ENCODE results near the gene GPR39. TPM values are rescaled to one million over a fixed set of nuclear protein-coding genes. Genes with fewer than 3 reads are reported as not detected.

Gene GPR39
- total and polyA plus RNA-seq, 2 donors = 0.09 to 1.0 TPM

DNA sequence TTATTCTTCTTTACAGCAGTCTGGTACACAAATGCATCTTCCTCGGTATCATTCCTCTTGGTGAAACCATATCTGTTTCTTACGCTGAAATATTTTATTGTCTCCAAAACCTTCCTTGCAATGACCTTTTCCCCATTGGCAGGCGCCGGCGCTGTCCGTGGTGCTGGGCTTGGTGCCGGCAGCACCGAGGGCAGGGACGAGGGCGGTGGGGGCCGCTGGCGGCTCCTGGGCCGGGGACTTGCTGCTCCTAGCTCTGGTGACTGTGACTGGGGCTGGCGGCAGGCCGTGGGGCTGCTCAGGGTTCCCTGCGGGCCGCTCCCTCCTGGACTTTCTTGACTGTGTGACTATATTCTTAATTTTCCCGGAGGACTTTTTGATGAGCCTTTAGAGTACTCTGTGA is 72.5 kb downstream of the GPR39 start:
- Histone ChIP-seq H3K36me3 (ENCODE audit: control insufficient read depth in 2 of 2, insufficient read depth in 2 of 2, low read length in 1 of 2) (no peaks in the 10 kb centered on the region), H3K4me1 (ENCODE audit: control insufficient read depth in 2 of 2, insufficient read depth in 2 of 2, low read length in 2 of 2) (no peaks in the 10 kb centered on the region), H3K27ac (ENCODE audit: low read depth in 1 of 2, low read length in 1 of 2) (no peak overlapping the region), H3K4me3 (ENCODE audit: low read length in 2 of 2) (no peak overlapping the region), H3K27me3 (ENCODE audit: control insufficient read depth in 2 of 2, insufficient read depth in 1 of 2, low read length in 1 of 2) (no peaks in the 10 kb centered on the region), H3K9me3 (ENCODE audit: control insufficient read depth in 2 of 2, insufficient read depth in 1 of 2, low read length in 1 of 2) (no peaks in the 10 kb centered on the region)
- 23% methylated on average over 18 of the region's 18 CpGs for WGBS
- no peak for DNase-seq (ENCODE audit: low read depth in 6 of 9, low spot score in 9 of 9)

DNA sequence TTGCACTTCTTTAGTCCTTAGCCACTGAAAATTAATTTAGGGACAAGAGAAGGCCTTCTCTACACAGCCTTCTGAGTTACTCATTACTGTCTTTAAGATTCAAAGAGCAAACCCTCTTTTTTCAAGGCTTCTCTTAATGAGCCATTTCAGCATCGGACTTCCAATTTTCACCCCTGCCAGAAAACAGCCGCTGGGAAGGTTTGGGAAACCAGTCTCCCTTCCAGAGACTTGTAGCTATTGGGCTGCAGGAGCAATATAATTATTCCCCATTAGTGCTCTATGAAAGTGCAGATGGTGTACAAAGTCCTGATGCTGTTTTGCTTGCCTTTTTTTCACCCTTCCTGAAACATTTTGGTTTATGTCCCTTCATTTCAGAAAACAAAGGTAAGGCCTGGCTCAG is 79.3 kb downstream of the GPR39 start:
- Histone ChIP-seq H3K36me3 (ENCODE audit: control insufficient read depth in 2 of 2, insufficient read depth in 2 of 2, low read length in 1 of 2) (no peaks in the 10 kb centered on the region), H3K9me3 (ENCODE audit: control insufficient read depth in 2 of 2, insufficient read depth in 1 of 2, low read length in 1 of 2) (no peaks in the 10 kb centered on the region), H3K4me3 (ENCODE audit: low read length in 2 of 2) (no peak overlapping the region), H3K4me1 (ENCODE audit: control insufficient read depth in 2 of 2, insufficient read depth in 2 of 2, low read length in 2 of 2) (no peaks in the 10 kb centered on the region), H3K27ac (ENCODE audit: low read depth in 1 of 2, low read length in 1 of 2) (no peak overlapping the region), H3K27me3 (ENCODE audit: control insufficient read depth in 2 of 2, insufficient read depth in 1 of 2, low read length in 1 of 2) (no peaks in the 10 kb centered on the region)
- DNase-seq (ENCODE audit: low read depth in 6 of 9, low spot score in 9 of 9) = no peak
- WGBS = 96% methylated on average over 2 of the region's 2 CpGs

GRCh38 chr2:132496555-132496954 is 80.0 kb downstream of the GPR39 start:
- H3K4me3 ChIP-seq (ENCODE audit: low read length in 2 of 2) = no peak overlapping the region
- H3K9me3 ChIP-seq (ENCODE audit: control insufficient read depth in 2 of 2, insufficient read depth in 1 of 2, low read length in 1 of 2) = no peaks in the 10 kb centered on the region
- H3K4me1 ChIP-seq (ENCODE audit: control insufficient read depth in 2 of 2, insufficient read depth in 2 of 2, low read length in 2 of 2) = no peaks in the 10 kb centered on the region
- no peaks in the 10 kb centered on the region for H3K36me3 ChIP-seq (ENCODE audit: control insufficient read depth in 2 of 2, insufficient read depth in 2 of 2, low read length in 1 of 2)
- no peak overlapping the region for H3K27ac ChIP-seq (ENCODE audit: low read depth in 1 of 2, low read length in 1 of 2)
- no peak for DNase-seq (ENCODE audit: low read depth in 6 of 9, low spot score in 9 of 9)
- 87% methylated on average over 4 of the region's 4 CpGs for WGBS
- H3K27me3 ChIP-seq (ENCODE audit: control insufficient read depth in 2 of 2, insufficient read depth in 1 of 2, low read length in 1 of 2) = no peaks in the 10 kb centered on the region

GRCh38 chr2:132497591-132497990 is 81.0 kb downstream of the GPR39 start:
- no peak for DNase-seq (ENCODE audit: low read depth in 6 of 9, low spot score in 9 of 9)
- Histone ChIP-seq H3K4me3 (ENCODE audit: low read length in 2 of 2) (no peak overlapping the region), H3K27me3 (ENCODE audit: control insufficient read depth in 2 of 2, insufficient read depth in 1 of 2, low read length in 1 of 2) (no peaks in the 10 kb centered on the region), H3K9me3 (ENCODE audit: control insufficient read depth in 2 of 2, insufficient read depth in 1 of 2, low read length in 1 of 2) (no peaks in the 10 kb centered on the region), H3K36me3 (ENCODE audit: control insufficient read depth in 2 of 2, insufficient read depth in 2 of 2, low read length in 1 of 2) (no peaks in the 10 kb centered on the region), H3K27ac (ENCODE audit: low read depth in 1 of 2, low read length in 1 of 2) (no peak overlapping the region), H3K4me1 (ENCODE audit: control insufficient read depth in 2 of 2, insufficient read depth in 2 of 2, low read length in 2 of 2) (no peaks in the 10 kb centered on the region)

- Histone ChIP-seq H3K4me1 (ENCODE audit: control insufficient read depth in 2 of 2, insufficient read depth in 2 of 2, low read length in 2 of 2) (no peaks in the 10 kb centered on the region), H3K4me3 (ENCODE audit: low read length in 2 of 2) (no peak overlapping the region), H3K36me3 (ENCODE audit: control insufficient read depth in 2 of 2, insufficient read depth in 2 of 2, low read length in 1 of 2) (no peaks in the 10 kb centered on the region), H3K27me3 (ENCODE audit: control insufficient read depth in 2 of 2, insufficient read depth in 1 of 2, low read length in 1 of 2) (no peaks in the 10 kb centered on the region), H3K9me3 (ENCODE audit: control insufficient read depth in 2 of 2, insufficient read depth in 1 of 2, low read length in 1 of 2) (no peaks in the 10 kb centered on the region), H3K27ac (ENCODE audit: low read depth in 1 of 2, low read length in 1 of 2) (no peak overlapping the region)
- DNase-seq (ENCODE audit: low read depth in 6 of 9, low spot score in 9 of 9) = no peak
- WGBS = 73% methylated on average over 1 of the region's 1 CpG
These were observed 87.1 kb downstream of the GPR39 start for GRCh38 chr2:132503701-132504100.

DNA sequence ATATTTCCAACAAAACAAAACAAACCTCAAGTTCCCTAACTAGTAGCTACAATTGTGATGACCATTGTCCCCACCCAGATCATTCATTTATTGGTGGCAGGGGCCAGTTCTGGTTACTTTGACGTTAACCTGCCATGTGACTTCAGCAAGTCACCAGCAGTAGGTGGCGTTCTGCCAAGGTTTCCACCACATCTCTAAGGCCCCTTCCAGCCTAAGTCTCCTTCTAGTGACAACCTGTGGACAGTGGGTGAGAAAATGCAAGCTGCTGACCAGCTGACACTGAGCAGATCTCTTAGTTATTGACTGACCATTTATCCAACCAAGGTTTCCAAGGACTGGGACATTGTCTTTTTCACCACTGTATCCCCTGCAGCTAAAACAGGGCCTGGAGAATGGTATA is 98.4 kb downstream of the GPR39 start:
- no peak for DNase-seq (ENCODE audit: low read depth in 6 of 9, low spot score in 9 of 9)
- H3K27me3 ChIP-seq (ENCODE audit: control insufficient read depth in 2 of 2, insufficient read depth in 1 of 2, low read length in 1 of 2) = no peaks in the 10 kb centered on the region
- no peak overlapping the region for H3K27ac ChIP-seq (ENCODE audit: low read depth in 1 of 2, low read length in 1 of 2)
- no peaks in the 10 kb centered on the region for H3K4me1 ChIP-seq (ENCODE audit: control insufficient read depth in 2 of 2, insufficient read depth in 2 of 2, low read length in 2 of 2)
- H3K4me3 ChIP-seq (ENCODE audit: low read length in 2 of 2) = no peak overlapping the region
- no peaks in the 10 kb centered on the region for H3K9me3 ChIP-seq (ENCODE audit: control insufficient read depth in 2 of 2, insufficient read depth in 1 of 2, low read length in 1 of 2)
- 51% methylated on average over 2 of the region's 2 CpGs for WGBS
- no peaks in the 10 kb centered on the region for H3K36me3 ChIP-seq (ENCODE audit: control insufficient read depth in 2 of 2, insufficient read depth in 2 of 2, low read length in 1 of 2)

- no peaks in the 10 kb centered on the region for H3K36me3 ChIP-seq (ENCODE audit: control insufficient read depth in 2 of 2, insufficient read depth in 2 of 2, low read length in 1 of 2)
- no peak for DNase-seq (ENCODE audit: low read depth in 6 of 9, low spot score in 9 of 9)
- H3K27ac ChIP-seq (ENCODE audit: low read depth in 1 of 2, low read length in 1 of 2) = no peak overlapping the region
- 95% methylated on average over 1 of the region's 1 CpG for WGBS
- no peaks in the 10 kb centered on the region for H3K4me1 ChIP-seq (ENCODE audit: control insufficient read depth in 2 of 2, insufficient read depth in 2 of 2, low read length in 2 of 2)
- no peak overlapping the region for H3K4me3 ChIP-seq (ENCODE audit: low read length in 2 of 2)
- no peaks in the 10 kb centered on the region for H3K27me3 ChIP-seq (ENCODE audit: control insufficient read depth in 2 of 2, insufficient read depth in 1 of 2, low read length in 1 of 2)
- H3K9me3 ChIP-seq (ENCODE audit: control insufficient read depth in 2 of 2, insufficient read depth in 1 of 2, low read length in 1 of 2) = no peaks in the 10 kb centered on the region
These were observed 100.8 kb downstream of the GPR39 start for GRCh38 chr2:132517386-132517785.

- DNase-seq (ENCODE audit: low read depth in 6 of 9, low spot score in 9 of 9) = no peak
- WGBS = 85% methylated on average over 4 of the region's 4 CpGs
- H3K9me3 ChIP-seq (ENCODE audit: control insufficient read depth in 2 of 2, insufficient read depth in 1 of 2, low read length in 1 of 2) = no peaks in the 10 kb centered on the region
- H3K27me3 ChIP-seq (ENCODE audit: control insufficient read depth in 2 of 2, insufficient read depth in 1 of 2, low read length in 1 of 2) = no peaks in the 10 kb centered on the region
- H3K36me3 ChIP-seq (ENCODE audit: control insufficient read depth in 2 of 2, insufficient read depth in 2 of 2, low read length in 1 of 2) = no peaks in the 10 kb centered on the region
- H3K4me3 ChIP-seq (ENCODE audit: low read length in 2 of 2) = no peak overlapping the region
- no peak overlapping the region for H3K27ac ChIP-seq (ENCODE audit: low read depth in 1 of 2, low read length in 1 of 2)
- no peaks in the 10 kb centered on the region for H3K4me1 ChIP-seq (ENCODE audit: control insufficient read depth in 2 of 2, insufficient read depth in 2 of 2, low read length in 2 of 2)
These were observed 101.7 kb downstream of the GPR39 start for GRCh38 chr2:132518302-132518701.

DNA sequence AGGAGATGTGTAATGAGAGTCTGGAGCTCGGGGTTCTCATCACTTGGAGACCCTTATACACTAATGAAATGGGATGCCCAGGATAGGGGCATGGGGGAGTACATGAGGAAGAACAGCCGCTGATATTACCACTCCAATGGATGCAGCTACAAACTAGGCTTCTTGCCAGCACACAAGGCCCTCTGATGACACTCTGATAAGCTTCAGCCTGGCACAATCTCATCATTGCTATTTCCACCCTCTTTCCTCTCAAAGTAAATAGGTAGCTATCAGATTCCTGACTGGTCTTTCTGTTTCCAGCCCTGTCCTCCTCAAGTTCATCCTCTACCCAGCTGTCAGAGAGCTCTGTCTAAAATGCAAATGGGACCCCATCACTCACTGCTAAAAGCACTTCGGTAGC is 103.0 kb downstream of the GPR39 start:
- WGBS = 56% methylated on average over 3 of the region's 3 CpGs
- Histone ChIP-seq H3K4me3 (ENCODE audit: low read length in 2 of 2) (no peak overlapping the region), H3K4me1 (ENCODE audit: control insufficient read depth in 2 of 2, insufficient read depth in 2 of 2, low read length in 2 of 2) (no peaks in the 10 kb centered on the region), H3K9me3 (ENCODE audit: control insufficient read depth in 2 of 2, insufficient read depth in 1 of 2, low read length in 1 of 2) (no peaks in the 10 kb centered on the region), H3K27ac (ENCODE audit: low read depth in 1 of 2, low read length in 1 of 2) (no peak overlapping the region), H3K36me3 (ENCODE audit: control insufficient read depth in 2 of 2, insufficient read depth in 2 of 2, low read length in 1 of 2) (no peaks in the 10 kb centered on the region), H3K27me3 (ENCODE audit: control insufficient read depth in 2 of 2, insufficient read depth in 1 of 2, low read length in 1 of 2) (no peaks in the 10 kb centered on the region)
- no peak for DNase-seq (ENCODE audit: low read depth in 6 of 9, low spot score in 9 of 9)

DNA sequence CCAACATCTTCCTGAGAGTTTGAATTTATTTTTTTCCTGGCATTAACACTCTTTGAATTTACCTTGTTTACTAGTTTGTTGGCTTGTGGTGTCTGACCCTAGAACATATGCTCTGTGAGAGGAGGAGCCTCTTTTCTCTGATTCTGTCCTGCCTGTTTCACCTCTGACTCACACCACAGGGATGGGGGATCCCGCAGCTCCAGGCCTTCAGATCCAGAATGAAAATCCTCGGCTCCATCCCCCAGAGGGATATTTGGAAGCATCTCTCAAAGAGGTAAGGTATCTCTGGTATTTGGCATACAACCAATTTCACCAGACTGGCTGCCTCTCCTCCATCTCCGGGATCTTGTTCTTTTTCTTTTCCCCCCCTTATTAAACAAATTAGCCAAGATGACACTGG is 104.7 kb downstream of the GPR39 start:
- no peak for DNase-seq (ENCODE audit: low read depth in 6 of 9, low spot score in 9 of 9)
- H3K4me3 ChIP-seq (ENCODE audit: low read length in 2 of 2) = no peak overlapping the region
- H3K27me3 ChIP-seq (ENCODE audit: control insufficient read depth in 2 of 2, insufficient read depth in 1 of 2, low read length in 1 of 2) = no peaks in the 10 kb centered on the region
- H3K9me3 ChIP-seq (ENCODE audit: control insufficient read depth in 2 of 2, insufficient read depth in 1 of 2, low read length in 1 of 2) = no peaks in the 10 kb centered on the region
- H3K27ac ChIP-seq (ENCODE audit: low read depth in 1 of 2, low read length in 1 of 2) = no peak overlapping the region
- 89% methylated on average over 3 of the region's 3 CpGs for WGBS
- no peaks in the 10 kb centered on the region for H3K36me3 ChIP-seq (ENCODE audit: control insufficient read depth in 2 of 2, insufficient read depth in 2 of 2, low read length in 1 of 2)
- H3K4me1 ChIP-seq (ENCODE audit: control insufficient read depth in 2 of 2, insufficient read depth in 2 of 2, low read length in 2 of 2) = no peaks in the 10 kb centered on the region

Measured in thymus (tissue), 11 donors.